ENCODE measurements around the gene TOP1.

- TF ChIP-seq CTCF (IDR thresholded peaks at IDR 0.05; ENCODE audit: borderline replicate concordance, extremely low read depth, low read length, poor library complexity, severe bottlenecking) = no peak
- TF ChIP-seq EZH2 (IDR thresholded peaks at IDR 0.05; ENCODE audit: borderline replicate concordance, low read depth, low read length, severe bottlenecking) = no peak
Observed at GRCh38 chr20:41003143-41003935, 25.3 kb upstream of the TOP1 start.
